GM12875 (cell line): ENCODE results near the gene VASP.

Experiments used
- H3K4me3 ChIP-seq: one replicate; pipeline ENCODE4 v1.5.1; 2011; ENCODE audit warnings: low read depth, low read length, control low read depth
- CTCF ChIP-seq: IDR thresholded peaks from 2 replicates; pipeline ENCODE4 v1.5.1; 2011; ENCODE audit warnings: low read depth, mild to moderate bottlenecking, control low read depth, inconsistent platforms, low read length, moderate library complexity, borderline replicate concordance; ENCODE audit not compliant: insufficient read depth

The VASP gene

DNA sequence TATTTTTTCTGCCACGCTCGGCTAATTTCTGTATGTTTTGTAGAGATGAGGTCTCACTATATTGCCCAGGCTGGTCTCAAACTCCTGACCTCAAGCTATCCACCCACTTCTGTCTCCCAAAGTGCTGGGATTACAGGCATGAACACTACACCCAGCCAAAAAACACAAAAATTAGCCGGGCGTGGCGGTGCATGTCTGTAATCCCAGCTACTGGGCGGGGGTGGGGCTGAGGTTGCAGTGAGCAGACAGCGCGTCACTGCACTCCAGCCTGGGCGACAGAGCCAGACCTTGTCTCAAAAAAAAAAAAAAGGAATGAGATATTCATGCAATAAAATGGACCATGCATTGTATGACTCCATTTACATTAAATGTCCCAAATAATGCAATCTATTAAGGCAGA lies 32.2 kb downstream of the VASP start:
- no peak for TF ChIP-seq CTCF

GRCh38 chr19:45542234-45542668 lies 35.0 kb downstream of the VASP start:
- H3K4me3 ChIP-seq, result no peak overlapping the region
- no peak for TF ChIP-seq CTCF

More for the DNA sequence above, 32.2 kb downstream of the VASP start:
- H3K4me3 ChIP-seq, result no peak overlapping the region

GRCh38 chr19:45547211-45547770 lies 40.0 kb downstream of the VASP start:
- TF ChIP-seq CTCF, result no peak

GRCh38 chr19:45547965-45548609 lies 40.8 kb downstream of the VASP start:
- TF ChIP-seq CTCF, result no peak
- H3K4me3 ChIP-seq, result no peak overlapping the region

More at GRCh38 chr19:45547211-45547770, 40.0 kb downstream of the VASP start:
- H3K4me3 ChIP-seq, result no peak overlapping the region

DNA sequence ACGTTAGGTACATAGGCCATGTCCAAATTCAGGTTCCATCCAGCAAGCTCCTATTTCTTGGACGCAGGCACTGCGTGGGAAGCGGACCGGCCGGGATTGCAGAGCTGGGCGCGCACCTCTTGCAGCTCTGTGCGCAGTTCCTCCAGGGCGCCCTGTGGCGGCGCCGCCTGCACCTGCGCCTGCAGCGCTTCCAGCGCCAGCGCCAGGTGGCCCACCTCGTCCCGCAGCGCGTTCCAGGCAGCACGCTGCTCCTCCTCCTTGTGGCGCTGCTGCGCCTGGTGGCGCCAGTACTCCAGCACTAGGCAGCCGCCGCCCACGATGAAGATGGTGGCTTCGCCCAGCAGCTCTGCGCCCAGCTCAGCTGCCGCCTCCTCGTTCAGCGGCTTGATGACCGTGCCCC lies 46.2 kb downstream of the VASP start:
- no peak overlapping the region for H3K4me3 ChIP-seq
- TF ChIP-seq CTCF, result no peak

- no peak for TF ChIP-seq CTCF
- no peak overlapping the region for H3K4me3 ChIP-seq
These were observed 47.2 kb downstream of the VASP start for GRCh38 chr19:45554481-45554880.

GRCh38 chr19:45556835-45557234 lies 49.6 kb downstream of the VASP start:
- TF ChIP-seq CTCF, result no peak
- no peak overlapping the region for H3K4me3 ChIP-seq
